Activated CD8-positive, alpha-beta T cell treated with anti-CD3 and anti-CD28 coated beads for 36 hours (primary cell): ENCODE measurements around the gene PEX7. TPM values are rescaled to one million over a fixed set of nuclear protein-coding genes. Genes with fewer than 3 reads are reported as not detected.
A peak's percentile ranks its signal among the peaks of the same experiment; 100 is the strongest.

Experiments
- ATAC-seq: fragments of 200-7000 bp; cut with Tn5 transposase; one replicate; pipeline ENCODE4 v1.10.0; 2021; ENCODE audit warnings: mild to moderate bottlenecking, moderate library complexity
- CTCF ChIA-PET: fragments of 350-600 bp; sonication (Branson Sonifier 250); formaldehyde crosslinking; loops from one replicate; lab custom pipeline; 2021; ENCODE audit warnings: antibody characterized with exemption; lab: Charles Lee
- POLR2A ChIA-PET: fragments of 350-600 bp; sonication (Branson Sonifier 250); formaldehyde crosslinking; loops from one replicate; lab custom pipeline; 2021; ENCODE audit warnings: antibody characterized with exemption; lab: Charles Lee
- DNase-seq: peaks from one replicate; pipeline ENCODE4 v3.0.0-alpha.2; 2020
- H3K27ac Mint-ChIP-seq: one replicate; pipeline ENCODE4 v1.8.0; 2021; ENCODE audit warnings: mild to moderate bottlenecking, mixed read lengths
- H3K27me3 Mint-ChIP-seq: one replicate; pipeline ENCODE4 v1.8.0; 2021; ENCODE audit warnings: mixed read lengths
- H3K36me3 Mint-ChIP-seq: one replicate; pipeline ENCODE4 v1.8.0; 2021; ENCODE audit warnings: low read depth, mixed read lengths
- H3K4me1 Mint-ChIP-seq: one replicate; pipeline ENCODE4 v1.8.0; 2021; ENCODE audit warnings: low read depth, mixed read lengths
- H3K4me3 Mint-ChIP-seq: one replicate; pipeline ENCODE4 v1.8.0; 2021; ENCODE audit warnings: mild to moderate bottlenecking, moderate library complexity, mixed read lengths
- H3K9me3 Mint-ChIP-seq: one replicate; pipeline ENCODE4 v1.8.0; 2021; ENCODE audit warnings: mixed read lengths
- intact Hi-C: fragments of 100-400 bp; cut with micrococcal nuclease; formaldehyde crosslinking; loops from one replicate; pipeline ENCODE4 v1.10.0; 2022
- total RNA-seq, 2 experiments: library from RNA; stranded (reverse); gene quantifications; one replicate each; pipeline ENCODE4 v1.2.3, GENCODE V29; 2021
- TF ChIP-seq, protein P1 (sequence below): fragments of 200-600 bp; IDR thresholded peaks from one replicate; pipeline ENCODE4 v1.8.0; 2022; ENCODE audit warnings: antibody characterized with exemption, mild to moderate bottlenecking

Gene PEX7, protein sequence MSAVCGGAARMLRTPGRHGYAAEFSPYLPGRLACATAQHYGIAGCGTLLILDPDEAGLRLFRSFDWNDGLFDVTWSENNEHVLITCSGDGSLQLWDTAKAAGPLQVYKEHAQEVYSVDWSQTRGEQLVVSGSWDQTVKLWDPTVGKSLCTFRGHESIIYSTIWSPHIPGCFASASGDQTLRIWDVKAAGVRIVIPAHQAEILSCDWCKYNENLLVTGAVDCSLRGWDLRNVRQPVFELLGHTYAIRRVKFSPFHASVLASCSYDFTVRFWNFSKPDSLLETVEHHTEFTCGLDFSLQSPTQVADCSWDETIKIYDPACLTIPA
- 1 to 10 TPM; 4.5 to 6.0 TPM for total RNA-seq

DNA sequence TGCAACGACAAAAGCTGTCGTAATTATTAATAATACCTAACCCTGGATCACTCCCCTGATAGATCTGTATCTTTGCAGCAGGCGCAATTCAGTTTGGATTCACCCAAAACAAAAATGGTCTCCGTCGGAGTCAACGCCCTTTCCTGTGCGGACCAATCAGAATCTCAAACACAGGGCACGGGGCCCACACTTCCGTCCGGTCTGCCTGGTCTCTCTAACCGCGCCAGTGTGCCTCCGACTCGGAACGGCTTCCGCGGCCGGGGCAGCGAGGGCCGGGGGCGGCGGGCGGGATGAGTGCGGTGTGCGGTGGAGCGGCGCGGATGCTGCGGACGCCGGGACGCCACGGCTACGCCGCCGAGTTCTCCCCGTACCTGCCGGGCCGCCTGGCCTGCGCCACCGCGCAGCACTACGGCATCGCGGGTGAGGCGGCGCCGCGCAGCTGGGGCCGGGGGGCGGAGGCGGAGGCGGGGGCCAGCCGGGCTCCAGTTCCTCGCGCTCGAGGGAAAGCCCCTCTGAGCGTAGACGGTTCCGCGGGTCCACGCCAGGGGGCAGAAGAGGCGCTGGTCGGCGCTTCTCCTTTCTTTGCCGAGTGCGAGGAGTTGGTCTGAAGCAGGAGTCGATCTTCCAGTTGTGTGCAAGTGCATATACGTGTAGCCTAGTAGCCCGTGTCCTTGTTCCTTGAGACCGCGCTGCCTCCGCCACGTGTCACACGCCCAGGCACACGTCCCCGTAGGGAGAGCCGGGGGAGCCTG is at the start of gene PEX7:
Gene PEX7 (plus strand): TSS at position 217 of the 752 bp plus-strand sequence. CDS start 74 bp downstream, at position 291.
- intact Hi-C loops = no loop called here
- Mint-ChIP-seq H3K4me1 (peaks cover 22% of the 10 kb centered on the region), H3K4me3 (peak within 1 kb of the TSS; percentile 87), H3K27ac (peak within 1 kb of the TSS; percentile 96), H3K36me3 (peaks cover 27% of the 10 kb centered on the region), H3K9me3 (no peaks in the 10 kb centered on the region), H3K27me3 (peaks cover 2% of the 10 kb centered on the region)
- POLR2A ChIA-PET = interaction anchor here (0.6 to 1.8 kb wide), 6 partner anchors 20 to 1124 kb away, joined by 3 to 8 read pairs (median 4); partner anchors contain the start of gene MAP3K5
- CTCF ChIA-PET = interaction anchor here (0.7 to 3.2 kb wide), 4 partner anchors 15 to 179 kb away, joined by 3 to 14 read pairs (median 4); partner anchors contain the start of gene MAP3K5
- ATAC-seq (peak; percentile 94), DNase-seq (peak; percentile 93)
- TF ChIP-seq, protein P1, sequence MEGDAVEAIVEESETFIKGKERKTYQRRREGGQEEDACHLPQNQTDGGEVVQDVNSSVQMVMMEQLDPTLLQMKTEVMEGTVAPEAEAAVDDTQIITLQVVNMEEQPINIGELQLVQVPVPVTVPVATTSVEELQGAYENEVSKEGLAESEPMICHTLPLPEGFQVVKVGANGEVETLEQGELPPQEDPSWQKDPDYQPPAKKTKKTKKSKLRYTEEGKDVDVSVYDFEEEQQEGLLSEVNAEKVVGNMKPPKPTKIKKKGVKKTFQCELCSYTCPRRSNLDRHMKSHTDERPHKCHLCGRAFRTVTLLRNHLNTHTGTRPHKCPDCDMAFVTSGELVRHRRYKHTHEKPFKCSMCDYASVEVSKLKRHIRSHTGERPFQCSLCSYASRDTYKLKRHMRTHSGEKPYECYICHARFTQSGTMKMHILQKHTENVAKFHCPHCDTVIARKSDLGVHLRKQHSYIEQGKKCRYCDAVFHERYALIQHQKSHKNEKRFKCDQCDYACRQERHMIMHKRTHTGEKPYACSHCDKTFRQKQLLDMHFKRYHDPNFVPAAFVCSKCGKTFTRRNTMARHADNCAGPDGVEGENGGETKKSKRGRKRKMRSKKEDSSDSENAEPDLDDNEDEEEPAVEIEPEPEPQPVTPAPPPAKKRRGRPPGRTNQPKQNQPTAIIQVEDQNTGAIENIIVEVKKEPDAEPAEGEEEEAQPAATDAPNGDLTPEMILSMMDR = peak; percentile 79

DNA sequence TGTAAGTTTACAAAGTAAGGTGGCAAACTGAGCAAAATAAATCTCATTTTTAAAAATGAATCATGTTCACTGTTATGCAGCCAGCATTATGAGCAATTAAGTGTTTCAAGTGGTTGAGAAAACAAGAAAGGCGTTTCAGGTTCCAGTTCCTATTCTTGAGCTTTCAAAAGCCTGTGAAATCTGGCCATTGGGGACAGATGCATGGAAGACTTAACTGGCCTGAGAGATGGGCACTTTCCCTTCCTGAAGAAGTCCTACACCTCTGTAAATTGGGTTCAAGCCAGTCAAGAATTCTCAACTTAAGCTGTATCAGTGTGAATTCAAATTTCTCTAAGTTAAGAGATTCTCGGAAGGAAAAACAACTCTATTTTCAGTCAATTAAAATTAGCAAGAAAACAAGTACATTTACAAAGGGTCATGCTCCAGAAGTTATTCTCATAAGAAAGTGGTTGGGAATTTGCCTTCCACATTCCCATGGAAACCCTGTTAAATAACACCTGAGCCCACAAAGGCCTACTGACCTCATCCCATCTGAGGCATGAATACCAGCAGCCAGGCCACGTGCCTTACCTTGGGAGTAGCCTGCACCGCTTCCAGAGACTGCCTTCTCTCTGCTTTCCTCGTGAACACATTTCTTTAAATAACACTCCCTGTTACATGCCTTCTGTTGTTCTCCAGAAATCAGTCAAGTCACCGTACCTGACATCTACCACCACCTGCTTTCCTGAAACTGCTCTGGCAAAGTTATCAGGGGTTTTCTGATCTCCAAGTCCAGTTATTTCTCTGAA is 49.5 kb upstream of the PEX7 start:
- Mint-ChIP-seq H3K4me3 (no peak overlapping the region), H3K9me3 (peaks cover 3% of the 10 kb centered on the region), H3K27ac (peak overlapping the region; percentile 4), H3K27me3 (no peaks in the 10 kb centered on the region), H3K36me3 (peaks cover 2% of the 10 kb centered on the region), H3K4me1 (peaks cover 34% of the 10 kb centered on the region)
- DNase-seq = no peak
- ChIA-PET CTCF (interaction anchor here (0.9 to 5.3 kb wide), 6 partner anchors 14 to 129 kb away, joined by 3 to 22 read pairs (median 4); partner anchors contain the start of gene MAP3K5), POLR2A (interaction anchor here (1.0 to 2.1 kb wide), 7 partner anchors 9 to 176 kb away, joined by 3 to 10 read pairs (median 3); partner anchors contain the start of gene MAP3K5)
- TF ChIP-seq, protein P1 = no peak
- intact Hi-C loops = no loop called here
- ATAC-seq = peak; percentile 55

DNA sequence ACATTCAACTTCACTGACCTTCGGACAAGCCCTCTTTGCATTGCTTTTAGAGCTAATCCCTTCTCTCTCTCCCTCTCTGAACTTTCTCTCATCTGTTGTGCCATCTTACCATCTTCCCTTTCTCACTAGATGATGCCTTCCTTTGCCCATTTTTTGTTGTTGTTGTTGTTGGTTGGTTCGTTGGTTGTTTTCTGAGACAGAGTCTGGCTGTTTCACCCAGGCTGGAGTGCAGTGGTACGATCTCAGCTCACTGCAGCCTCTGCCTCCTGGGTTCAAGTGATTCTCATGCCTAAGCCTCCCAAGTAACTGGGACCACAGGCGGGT is 49.0 kb upstream of the PEX7 start:
- Mint-ChIP-seq H3K4me1 (peaks cover 30% of the 10 kb centered on the region), H3K27me3 (no peaks in the 10 kb centered on the region)
- TF ChIP-seq, protein P1 = no peak

DNA sequence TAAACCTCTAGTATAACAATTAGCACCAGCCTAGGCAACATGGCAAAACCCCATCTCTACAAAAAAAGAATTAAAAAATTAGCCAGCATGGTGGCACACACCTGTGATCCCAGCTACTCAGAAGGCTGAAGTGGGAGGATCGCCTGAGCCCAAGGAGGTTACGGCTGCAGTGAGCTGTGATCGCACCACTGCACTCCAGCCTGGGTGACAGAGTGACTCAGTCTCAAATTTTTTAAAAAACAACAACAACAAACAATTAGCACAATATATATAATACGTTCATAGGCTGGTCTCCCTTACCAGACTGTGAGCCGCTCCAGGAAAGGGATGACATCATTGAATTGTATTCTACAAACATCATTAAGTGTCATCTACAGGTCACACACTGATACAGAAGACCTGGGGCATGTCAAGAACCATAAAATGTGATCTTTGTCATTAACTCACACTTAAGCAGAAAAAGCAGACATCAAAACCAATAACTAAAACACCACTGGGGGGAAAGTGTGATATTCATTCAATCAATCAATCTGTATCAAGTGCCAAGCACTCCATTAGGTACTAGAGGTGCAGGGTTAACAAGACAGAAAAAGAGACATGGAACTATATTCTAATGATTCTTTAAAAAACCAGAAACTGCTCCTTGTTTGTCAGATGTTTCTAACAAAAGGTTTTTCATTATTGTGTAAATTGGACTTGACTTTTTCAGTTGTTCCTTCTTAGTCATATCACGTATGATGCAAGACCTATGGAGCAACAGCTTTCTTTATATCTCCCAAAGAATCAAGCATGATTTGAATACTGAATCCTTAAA is 48.0 kb upstream of the PEX7 start:
- Mint-ChIP-seq H3K36me3 (peaks cover 2% of the 10 kb centered on the region), H3K27ac (peak overlapping the region; percentile 60), H3K4me3 (no peak overlapping the region), H3K9me3 (peaks cover 3% of the 10 kb centered on the region), H3K4me1 (peaks cover 28% of the 10 kb centered on the region), H3K27me3 (no peaks in the 10 kb centered on the region)
- ChIA-PET CTCF (interaction anchor here (1.0 to 5.3 kb wide), 4 partner anchors 12 to 55 kb away, joined by 3 to 22 read pairs (median 4); partner anchors contain the start of gene MAP3K5), POLR2A (interaction anchor here (2.1 kb wide), 1 partner anchor 10 kb away, joined by 10 read pairs; no protein-coding TSS in a partner anchor)
- intact Hi-C loops = no loop called here
- ATAC-seq (no peak), DNase-seq (no peak)
- TF ChIP-seq, protein P1 = no peak

More for the DNA sequence above, 49.0 kb upstream of the PEX7 start:
- no peak for ATAC-seq
- no peak for DNase-seq
- Mint-ChIP-seq H3K27ac (peak overlapping the region; percentile 4), H3K36me3 (peaks cover 2% of the 10 kb centered on the region), H3K4me3 (no peak overlapping the region), H3K9me3 (peaks cover 3% of the 10 kb centered on the region)
- ChIA-PET POLR2A (interaction anchor here (1.0 to 2.1 kb wide), 4 partner anchors 11 to 177 kb away, joined by 3 to 10 read pairs (median 6); partner anchors contain the start of gene MAP3K5), CTCF (interaction anchor here (1.1 to 5.3 kb wide), 4 partner anchors 14 to 130 kb away, joined by 3 to 22 read pairs (median 4); partner anchors contain the start of gene MAP3K5)
- intact Hi-C loops = no loop called here
